Measurements from ENCODE around the gene OR5AU1. TPM values are rescaled to one million over a fixed set of nuclear protein-coding genes. Genes with fewer than 3 reads are reported as not detected.
"Not testable (repeated sequence)": the region's sequence is repeated elsewhere in the genome, so short reads cannot be mapped to it uniquely, and the experiment has no call there.

OR5AU1 gene
- total RNA-seq, 1 donor from 2014 or later: not detected

DNA sequence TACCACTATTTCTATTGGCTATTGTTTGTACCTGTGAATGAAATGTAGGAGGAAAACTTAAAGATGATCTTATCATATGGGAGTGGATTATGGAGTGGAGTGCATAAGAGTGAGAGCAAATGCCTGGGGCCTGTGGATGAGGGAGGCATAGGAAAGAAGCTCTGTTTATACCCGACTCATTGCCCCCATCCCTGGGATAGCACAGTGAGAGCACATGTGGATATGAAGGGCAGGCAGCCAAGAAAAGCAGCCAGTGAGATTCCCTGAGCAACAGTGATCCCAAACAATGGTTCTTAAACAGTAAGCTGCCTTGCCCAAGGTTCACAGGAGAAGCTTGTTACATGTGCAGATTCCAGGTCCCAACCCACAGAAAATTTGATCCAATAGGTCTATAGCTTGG lies 2.3 kb upstream of the OR5AU1 start:
- DNase-seq; H3K4me3 Mint-ChIP-seq; H3K9me3 Mint-ChIP-seq; intact Hi-C loops (cut with micrococcal nuclease); H3K4me1 Mint-ChIP-seq; H3K36me3 Mint-ChIP-seq (ENCODE audit: low read depth); H3K27ac Mint-ChIP-seq: not testable (repeated sequence)
- peaks cover 30% of the 10 kb centered on the region for H3K27me3 Mint-ChIP-seq

DNA sequence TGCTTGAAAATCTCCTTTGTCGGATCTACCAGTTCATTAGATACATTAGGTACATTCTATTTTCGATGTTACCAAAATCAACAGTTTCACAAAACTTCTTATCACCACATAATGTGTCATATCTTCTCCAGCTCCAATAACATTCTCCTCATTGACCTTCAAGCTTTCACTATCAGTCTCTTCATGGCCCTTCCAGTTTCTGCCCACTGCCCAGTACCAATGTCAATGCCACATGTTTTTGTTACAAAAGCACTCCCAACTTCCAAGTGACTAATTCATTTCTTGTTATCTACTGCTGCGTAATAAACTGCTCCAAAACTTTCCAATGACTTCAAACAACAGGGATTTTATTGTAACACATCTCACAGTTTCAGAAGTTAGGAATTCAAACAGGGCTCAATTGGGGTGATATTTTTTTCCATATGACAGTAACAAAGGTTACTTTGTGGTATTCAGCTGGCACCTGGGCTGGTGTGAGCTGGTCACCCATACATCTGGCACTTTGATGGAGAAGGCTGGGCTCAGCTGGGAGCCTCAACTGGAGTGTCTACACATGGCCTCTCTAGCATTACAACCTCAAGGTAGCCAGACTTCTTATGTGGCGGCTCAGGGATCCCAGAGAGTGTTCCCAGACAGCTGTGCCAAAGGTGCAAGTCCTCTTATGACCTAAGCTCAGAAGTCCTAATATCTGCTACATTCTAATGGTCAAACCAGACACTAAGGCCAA lies 6.1 kb downstream of the OR5AU1 start:
- peaks cover 16% of the 10 kb centered on the region for H3K27me3 Mint-ChIP-seq
- H3K9me3 Mint-ChIP-seq: peaks cover 14% of the 10 kb centered on the region
- no peak overlapping the region for H3K27ac Mint-ChIP-seq
- H3K4me3 Mint-ChIP-seq: no peak overlapping the region
- peak; percentile 35 for DNase-seq
- no peaks in the 10 kb centered on the region for H3K36me3 Mint-ChIP-seq (ENCODE audit: low read depth)
- intact Hi-C loops (cut with micrococcal nuclease): no loop called here
- no peaks in the 10 kb centered on the region for H3K4me1 Mint-ChIP-seq

DNA sequence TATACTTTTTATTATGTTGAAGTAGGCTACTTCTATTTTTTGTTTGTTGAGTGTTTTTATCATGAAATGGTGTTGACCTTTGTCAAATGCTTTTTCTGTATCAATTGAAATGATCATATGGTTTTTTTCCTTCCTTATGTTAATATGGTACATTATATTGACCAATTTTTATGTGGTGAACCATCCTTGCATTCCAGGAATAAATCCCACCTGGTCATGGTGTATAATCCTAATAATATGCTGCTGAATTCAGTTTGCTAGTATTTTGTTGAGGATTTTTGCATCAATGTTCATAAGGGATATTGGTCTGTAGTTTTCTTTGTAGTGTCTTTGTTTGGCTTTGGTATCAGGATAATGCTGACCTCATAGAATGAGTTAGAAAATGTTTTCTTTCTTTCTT lies 10.4 kb downstream of the OR5AU1 start:
- no peaks in the 10 kb centered on the region for H3K36me3 Mint-ChIP-seq (ENCODE audit: low read depth)
- no peak for DNase-seq
- no peaks in the 10 kb centered on the region for H3K4me1 Mint-ChIP-seq
- H3K27me3 Mint-ChIP-seq: peaks cover 5% of the 10 kb centered on the region
- no peak overlapping the region for H3K4me3 Mint-ChIP-seq
- intact Hi-C loops (cut with micrococcal nuclease): no loop called here
- peaks cover 14% of the 10 kb centered on the region for H3K9me3 Mint-ChIP-seq
- H3K27ac Mint-ChIP-seq: no peak overlapping the region

DNA sequence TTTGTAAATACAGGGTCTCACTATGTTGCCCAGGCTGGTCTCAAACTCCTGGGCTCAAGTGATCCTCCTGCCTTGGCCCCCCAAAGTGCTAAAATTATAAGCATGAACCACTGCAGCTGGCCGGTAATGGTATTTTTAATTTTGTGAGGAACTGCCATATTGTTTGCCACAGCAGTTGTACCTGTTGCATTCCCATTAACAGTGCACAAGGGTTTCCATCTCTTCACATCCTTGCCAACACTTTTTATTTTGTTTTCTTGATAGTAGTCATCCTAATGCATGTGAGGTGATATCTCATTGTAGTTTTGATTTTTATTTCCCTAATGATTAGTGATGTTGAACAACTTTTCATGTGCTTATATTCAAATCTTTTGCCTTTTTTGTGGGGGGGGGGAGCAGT lies 13.5 kb downstream of the OR5AU1 start:
- peaks cover 14% of the 10 kb centered on the region for H3K9me3 Mint-ChIP-seq
- intact Hi-C loops (cut with micrococcal nuclease): no loop called here
- no peak for DNase-seq
- H3K27ac Mint-ChIP-seq: no peak overlapping the region
- H3K4me1 Mint-ChIP-seq: no peaks in the 10 kb centered on the region
- H3K36me3 Mint-ChIP-seq (ENCODE audit: low read depth): no peaks in the 10 kb centered on the region
- peaks cover 5% of the 10 kb centered on the region for H3K27me3 Mint-ChIP-seq
- H3K4me3 Mint-ChIP-seq: no peak overlapping the region

DNA sequence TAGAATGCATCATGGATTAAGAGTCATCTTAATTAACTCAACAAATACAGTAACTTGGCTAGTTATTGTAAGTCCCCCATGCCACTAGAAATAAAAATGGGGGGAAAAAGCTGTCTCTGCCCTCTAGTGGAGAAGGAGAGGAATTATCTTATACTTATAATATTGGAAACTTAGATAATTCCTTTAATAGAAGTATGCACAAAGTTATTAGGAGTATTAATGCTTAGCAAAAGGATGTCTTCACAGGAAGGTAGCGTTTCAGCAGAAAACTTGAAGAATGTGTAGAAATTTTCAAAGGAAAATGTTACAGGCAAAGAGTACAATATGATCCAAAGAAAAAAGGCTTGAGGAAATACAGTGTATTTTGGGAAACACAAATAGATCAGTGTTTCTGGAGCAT lies 19.8 kb downstream of the OR5AU1 start:
- intact Hi-C loops (cut with micrococcal nuclease): no loop called here
- no peak for DNase-seq
- H3K36me3 Mint-ChIP-seq (ENCODE audit: low read depth): no peaks in the 10 kb centered on the region

DNA sequence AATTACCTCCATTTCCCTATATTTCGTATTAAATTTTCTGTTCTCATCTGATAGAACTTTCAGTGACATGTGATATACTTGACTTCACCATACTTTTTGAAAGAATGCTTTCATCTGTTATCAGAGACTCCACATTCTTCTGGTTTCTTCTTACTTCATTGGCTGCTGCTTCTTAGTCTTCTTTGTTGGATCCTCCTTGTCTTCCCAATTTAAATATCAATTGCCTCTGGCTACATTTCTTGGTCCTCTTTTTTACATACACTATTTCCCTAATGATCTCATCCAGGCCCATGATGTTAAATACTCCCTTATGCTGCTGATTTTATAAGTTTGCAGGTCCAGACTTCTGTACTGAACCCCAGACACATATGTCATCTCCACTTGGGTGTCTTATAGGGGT lies 22.0 kb downstream of the OR5AU1 start:
- no peak for DNase-seq
- no peak overlapping the region for H3K4me3 Mint-ChIP-seq
- no peak overlapping the region for H3K27ac Mint-ChIP-seq
- no peaks in the 10 kb centered on the region for H3K4me1 Mint-ChIP-seq
- no peaks in the 10 kb centered on the region for H3K36me3 Mint-ChIP-seq (ENCODE audit: low read depth)
- intact Hi-C loops (cut with micrococcal nuclease): no loop called here
- H3K27me3 Mint-ChIP-seq: peaks cover 15% of the 10 kb centered on the region
- H3K9me3 Mint-ChIP-seq: no peaks in the 10 kb centered on the region

More for the DNA sequence above, 19.8 kb downstream of the OR5AU1 start:
- Mint-ChIP-seq H3K4me1 (no peaks in the 10 kb centered on the region), H3K4me3 (no peak overlapping the region), H3K27me3 (peaks cover 12% of the 10 kb centered on the region), H3K27ac (no peak overlapping the region), H3K9me3 (no peaks in the 10 kb centered on the region)

DNA sequence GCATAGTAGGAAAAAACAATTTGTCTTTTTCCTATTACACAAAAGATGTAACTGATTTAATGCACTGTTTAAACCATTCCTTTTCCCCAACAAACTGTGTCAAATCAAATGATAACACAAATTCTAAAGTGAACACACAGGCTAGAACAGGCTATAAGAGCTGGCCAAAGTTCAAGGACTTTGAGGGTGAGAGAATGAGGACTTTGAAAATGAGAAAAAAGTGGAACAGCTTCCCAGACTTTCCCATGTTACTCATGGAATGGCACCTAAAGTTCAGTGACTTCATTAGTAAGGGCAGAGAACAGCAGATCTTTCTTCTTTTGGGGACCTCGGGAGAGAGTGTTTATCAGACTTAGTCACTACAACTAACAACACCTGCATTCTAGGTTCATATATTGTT lies 32.4 kb downstream of the OR5AU1 start:
- Mint-ChIP-seq H3K9me3 (peaks cover 3% of the 10 kb centered on the region), H3K36me3 (ENCODE audit: low read depth) (no peaks in the 10 kb centered on the region), H3K27ac (no peak overlapping the region), H3K27me3 (peaks cover 31% of the 10 kb centered on the region), H3K4me1 (peaks cover 3% of the 10 kb centered on the region), H3K4me3 (no peak overlapping the region)
- intact Hi-C loops (cut with micrococcal nuclease): no loop called here
- DNase-seq: no peak

DNA sequence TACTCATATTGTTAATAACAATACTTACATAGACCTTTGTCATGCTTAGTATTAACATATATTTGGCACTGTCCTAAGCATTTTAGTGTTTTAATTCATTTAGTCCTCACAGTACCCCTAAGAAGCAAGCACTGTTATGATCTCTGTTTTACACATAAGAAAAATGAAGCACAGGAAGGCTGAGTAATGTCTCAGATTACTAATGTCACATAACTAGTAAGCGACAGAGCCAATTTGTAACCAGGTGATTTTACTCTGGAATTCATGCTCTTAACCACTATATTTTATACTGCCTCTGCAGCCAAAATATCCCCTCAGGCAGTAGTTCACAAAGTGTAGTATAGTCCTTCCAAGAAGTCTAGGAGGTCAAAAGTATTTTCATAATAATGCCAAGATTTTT lies 34.7 kb downstream of the OR5AU1 start:
- H3K4me3 Mint-ChIP-seq: no peak overlapping the region
- peaks cover 3% of the 10 kb centered on the region for H3K4me1 Mint-ChIP-seq
- no peaks in the 10 kb centered on the region for H3K36me3 Mint-ChIP-seq (ENCODE audit: low read depth)
- intact Hi-C loops (cut with micrococcal nuclease): no loop called here
- peaks cover 14% of the 10 kb centered on the region for H3K27me3 Mint-ChIP-seq
- H3K27ac Mint-ChIP-seq: no peak overlapping the region
- DNase-seq: no peak
- H3K9me3 Mint-ChIP-seq: peaks cover 3% of the 10 kb centered on the region

DNA sequence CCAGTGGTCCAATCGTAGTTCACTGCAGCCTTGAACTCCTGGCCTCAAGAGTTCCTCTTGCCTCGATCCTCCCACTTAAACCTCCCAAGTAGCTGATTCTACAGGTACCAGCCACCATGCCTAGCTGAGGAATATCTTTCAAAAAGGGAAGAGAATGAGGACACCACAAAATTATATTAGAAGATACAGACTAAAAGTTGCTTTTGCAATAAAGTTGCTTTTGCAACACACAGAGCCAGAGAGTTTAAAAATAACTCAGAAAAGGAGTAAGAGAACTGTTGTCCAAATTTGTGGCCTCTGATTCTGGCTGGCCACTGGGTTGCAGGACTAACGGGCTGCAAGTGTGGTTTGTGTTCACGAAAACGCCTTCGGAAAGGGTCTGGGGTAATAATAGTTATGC lies 35.2 kb downstream of the OR5AU1 start:
- H3K9me3 Mint-ChIP-seq: peaks cover 3% of the 10 kb centered on the region
- intact Hi-C loops (cut with micrococcal nuclease): no loop called here
- peaks cover 11% of the 10 kb centered on the region for H3K27me3 Mint-ChIP-seq
- H3K4me1 Mint-ChIP-seq: peaks cover 3% of the 10 kb centered on the region
- H3K4me3 Mint-ChIP-seq: no peak overlapping the region
- H3K27ac Mint-ChIP-seq: no peak overlapping the region
- DNase-seq: no peak
- no peaks in the 10 kb centered on the region for H3K36me3 Mint-ChIP-seq (ENCODE audit: low read depth)

DNA sequence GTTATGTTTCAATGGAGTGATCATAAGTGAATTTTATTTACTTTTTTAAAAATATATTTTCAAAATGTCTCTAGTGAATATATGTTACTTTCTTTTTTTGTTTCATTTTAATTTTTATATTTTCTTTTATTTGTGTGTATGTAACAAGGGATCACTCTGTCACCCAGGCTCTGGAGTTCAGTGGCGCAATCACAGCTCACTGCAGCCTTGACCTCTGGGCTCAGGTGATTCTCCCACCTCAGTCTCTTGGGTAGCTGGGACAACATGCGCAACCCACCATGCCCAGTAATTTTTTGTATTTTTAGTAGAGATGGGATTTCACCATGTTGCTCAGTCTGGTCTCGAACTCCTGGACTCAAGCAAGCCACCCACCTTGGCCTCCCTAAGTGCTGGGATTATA lies 36.9 kb downstream of the OR5AU1 start:
- peaks cover 10% of the 10 kb centered on the region for H3K27me3 Mint-ChIP-seq
- intact Hi-C loops (cut with micrococcal nuclease): no loop called here
- peaks cover 3% of the 10 kb centered on the region for H3K9me3 Mint-ChIP-seq
- H3K4me3 Mint-ChIP-seq: no peak overlapping the region
- H3K4me1 Mint-ChIP-seq: peaks cover 3% of the 10 kb centered on the region
- H3K36me3 Mint-ChIP-seq (ENCODE audit: low read depth): no peaks in the 10 kb centered on the region
- DNase-seq: no peak
- H3K27ac Mint-ChIP-seq: no peak overlapping the region

DNA sequence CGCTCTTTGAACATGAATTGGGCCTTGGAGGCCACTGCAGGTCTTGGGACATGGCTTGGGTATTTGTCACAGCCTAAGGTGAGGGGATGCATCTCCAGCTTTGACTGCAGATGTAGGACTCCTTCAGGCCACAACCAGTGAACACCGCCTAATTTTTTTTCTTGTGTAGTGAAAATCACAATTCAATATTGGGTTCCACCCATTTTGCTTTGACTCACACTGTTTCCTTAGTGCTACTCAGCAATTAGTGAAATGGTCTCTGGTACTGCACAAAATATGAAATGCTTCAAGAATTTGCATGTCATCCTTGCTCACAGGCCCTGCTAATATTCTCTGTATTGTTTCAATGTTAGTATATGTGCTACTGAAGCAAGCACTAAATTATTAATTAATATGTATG lies 42.5 kb downstream of the OR5AU1 start:
- Mint-ChIP-seq H3K4me3 (no peak overlapping the region), H3K9me3 (no peaks in the 10 kb centered on the region), H3K4me1 (peaks cover 3% of the 10 kb centered on the region), H3K27me3 (peaks cover under 1% of the 10 kb centered on the region), H3K27ac (no peak overlapping the region), H3K36me3 (ENCODE audit: low read depth) (no peaks in the 10 kb centered on the region)
- DNase-seq: no peak
- intact Hi-C loops (cut with micrococcal nuclease): no loop called here

DNA sequence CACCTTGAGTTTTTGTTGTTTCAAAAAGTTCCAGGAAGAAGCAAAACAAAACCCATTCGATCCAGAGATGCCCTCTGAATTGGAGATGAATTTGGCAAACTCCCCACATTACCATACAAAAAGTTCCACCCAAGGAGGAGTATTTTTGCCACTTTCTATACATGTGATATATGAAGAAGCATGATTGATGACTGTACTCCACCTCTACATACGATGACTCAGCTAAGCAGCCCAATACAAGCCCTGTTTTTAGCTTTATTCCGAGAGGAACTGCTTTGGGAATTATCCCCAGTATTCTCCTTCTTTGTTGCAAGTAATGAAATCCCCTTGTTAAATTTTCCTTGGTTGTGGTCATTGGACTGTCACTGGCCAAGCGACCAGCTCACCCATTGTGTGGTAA lies 43.6 kb downstream of the OR5AU1 start:
- no peaks in the 10 kb centered on the region for H3K9me3 Mint-ChIP-seq
- no peak for DNase-seq
- intact Hi-C loops (cut with micrococcal nuclease): no loop called here
- no peak overlapping the region for H3K4me3 Mint-ChIP-seq
- H3K36me3 Mint-ChIP-seq (ENCODE audit: low read depth): no peaks in the 10 kb centered on the region
- peaks cover 3% of the 10 kb centered on the region for H3K4me1 Mint-ChIP-seq
- no peaks in the 10 kb centered on the region for H3K27me3 Mint-ChIP-seq
- no peak overlapping the region for H3K27ac Mint-ChIP-seq

DNA sequence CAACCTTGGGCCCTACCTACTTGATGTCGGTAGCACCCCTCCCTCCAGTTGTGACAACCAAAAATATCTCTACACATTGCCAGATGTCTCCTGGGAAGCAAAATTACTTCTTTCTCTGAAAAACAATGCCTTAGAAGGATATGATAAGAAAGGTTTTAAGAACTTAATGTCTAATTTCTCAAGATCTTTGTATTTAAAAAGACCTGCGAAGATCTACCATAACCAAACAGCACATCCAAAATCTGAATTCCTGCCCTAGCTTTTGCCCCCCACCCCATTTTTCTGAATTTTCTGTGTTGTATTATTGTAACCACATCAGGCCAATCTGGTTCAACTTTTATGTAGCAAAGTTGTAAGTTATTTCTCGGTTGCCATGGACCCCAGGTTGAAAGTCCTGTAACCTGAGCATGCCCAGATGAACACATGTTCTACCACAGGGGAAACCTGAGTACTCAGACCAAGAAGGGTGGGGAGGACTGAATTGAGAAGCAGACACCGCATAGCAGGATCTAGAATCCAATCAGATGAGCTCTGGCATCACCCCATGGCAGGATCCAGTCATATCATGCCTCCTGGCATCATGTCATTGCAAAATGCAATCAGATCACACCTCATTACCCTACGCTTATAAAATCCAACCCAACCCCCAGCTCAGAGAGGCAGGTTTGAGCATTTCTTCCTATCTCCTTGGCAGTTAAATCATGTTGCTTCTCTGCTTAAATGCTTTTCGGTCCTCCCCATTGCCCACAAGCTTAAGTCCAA lies 46.3 kb downstream of the OR5AU1 start:
- Mint-ChIP-seq H3K4me1 (peaks cover 14% of the 10 kb centered on the region), H3K36me3 (ENCODE audit: low read depth) (no peaks in the 10 kb centered on the region), H3K27ac (peak overlapping the region; percentile 8), H3K4me3 (no peak overlapping the region), H3K9me3 (no peaks in the 10 kb centered on the region), H3K27me3 (no peaks in the 10 kb centered on the region)
- intact Hi-C loops (cut with micrococcal nuclease): loop anchor here (10.0 kb wide), 2 partner anchors 345 to 445 kb away; partner anchors contain the start of gene CHD8
- DNase-seq: no peak

DNA sequence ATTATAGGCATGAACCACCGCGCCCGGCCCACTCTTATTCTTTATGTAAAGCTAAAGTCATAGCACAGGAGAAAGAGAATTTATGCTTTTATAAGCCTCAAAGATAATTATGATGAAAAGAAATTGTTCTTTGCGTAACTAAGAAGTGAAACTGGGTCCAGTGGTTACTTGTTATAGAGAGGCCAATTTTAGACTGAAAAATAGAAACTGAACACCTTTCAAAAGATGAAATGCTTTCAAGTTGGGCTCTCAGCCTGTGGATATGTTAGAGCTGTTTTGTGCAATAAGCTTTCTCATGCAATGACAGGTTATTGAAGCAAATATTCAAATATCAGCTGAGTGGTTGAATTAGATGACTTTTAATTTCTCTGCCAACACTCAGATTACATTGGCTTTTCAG lies 47.1 kb downstream of the OR5AU1 start:
- Mint-ChIP-seq H3K27ac (no peak overlapping the region), H3K4me3 (no peak overlapping the region), H3K4me1 (peaks cover 15% of the 10 kb centered on the region), H3K9me3 (no peaks in the 10 kb centered on the region), H3K36me3 (ENCODE audit: low read depth) (no peaks in the 10 kb centered on the region), H3K27me3 (no peaks in the 10 kb centered on the region)
- DNase-seq: no peak
- intact Hi-C loops (cut with micrococcal nuclease): loop anchor here (10.0 kb wide), 2 partner anchors 346 to 446 kb away; partner anchors contain the start of gene CHD8

Data from activated CD4-positive, alpha-beta T cell treated with anti-CD3 and anti-CD28 coated beads, Interleukin-2, amount 10 ng/mL, durations not matched to agents 24 days and 14 days (primary cell).